ENCODE measurements around the gene MYO9A.

MYO9A gene

DNA sequence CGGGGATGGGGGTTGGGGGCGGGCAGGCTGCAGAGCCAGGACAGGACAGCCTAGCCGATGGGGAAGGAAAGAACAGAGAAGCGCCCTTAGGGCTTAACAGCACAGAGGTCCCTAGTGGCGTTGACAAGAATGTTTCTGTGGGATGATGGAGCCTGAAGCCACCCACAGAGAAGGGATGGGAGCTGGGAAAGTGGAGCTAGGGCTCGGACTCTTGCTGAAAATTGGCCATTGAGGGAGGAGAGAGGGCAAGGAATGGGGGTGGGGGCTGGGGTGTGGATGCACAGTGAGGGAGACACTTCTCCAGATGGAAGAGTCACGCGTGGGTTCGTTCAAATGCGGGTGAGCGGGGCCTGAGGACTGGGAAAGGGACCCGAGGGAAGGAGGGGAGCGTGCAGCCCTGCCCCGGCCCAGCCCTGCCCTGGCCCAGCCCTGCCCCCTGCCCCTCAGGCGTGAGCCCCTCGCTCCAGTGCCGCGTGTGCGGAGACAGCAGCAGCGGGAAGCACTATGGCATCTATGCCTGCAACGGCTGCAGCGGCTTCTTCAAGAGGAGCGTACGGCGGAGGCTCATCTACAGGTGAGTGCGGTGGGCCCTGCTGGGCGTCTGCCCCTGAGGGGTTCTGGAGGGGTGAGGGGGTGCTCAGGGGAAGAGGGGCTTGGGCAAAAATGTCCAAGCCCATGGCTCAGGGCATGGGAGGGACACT is 306.8 kb downstream of the MYO9A start:
- Histone ChIP-seq H3K36me3 (ENCODE audit: control insufficient read depth, low read depth, low read length) (no peaks in the 10 kb centered on the region), H3K27ac (ENCODE audit: low read length) (no peak overlapping the region), H3K27me3 (ENCODE audit: control insufficient read depth, insufficient read depth, low read length) (no peaks in the 10 kb centered on the region), H3K9ac (ENCODE audit: low read length) (no peak overlapping the region), H3K4me3 (ENCODE audit: low read length) (no peak overlapping the region), H3K4me1 (ENCODE audit: control insufficient read depth, low read depth, low read length) (peaks cover 22% of the 10 kb centered on the region), H3K9me3 (ENCODE audit: control insufficient read depth, low read depth, low read length) (no peaks in the 10 kb centered on the region)

GRCh38 chr15:71810256-71811035 is 307.5 kb downstream of the MYO9A start, which contains the start of gene NR2E3:
Gene NR2E3, plus strand, starts transcription at chr15:71810554. Its CDS starts 190 bp downstream, at chr15:71810744.
- Histone ChIP-seq H3K4me1 (ENCODE audit: control insufficient read depth, low read depth, low read length) (peaks cover 22% of the 10 kb centered on the region), H3K27ac (ENCODE audit: low read length) (no peak within 1 kb of the TSS)

DNA sequence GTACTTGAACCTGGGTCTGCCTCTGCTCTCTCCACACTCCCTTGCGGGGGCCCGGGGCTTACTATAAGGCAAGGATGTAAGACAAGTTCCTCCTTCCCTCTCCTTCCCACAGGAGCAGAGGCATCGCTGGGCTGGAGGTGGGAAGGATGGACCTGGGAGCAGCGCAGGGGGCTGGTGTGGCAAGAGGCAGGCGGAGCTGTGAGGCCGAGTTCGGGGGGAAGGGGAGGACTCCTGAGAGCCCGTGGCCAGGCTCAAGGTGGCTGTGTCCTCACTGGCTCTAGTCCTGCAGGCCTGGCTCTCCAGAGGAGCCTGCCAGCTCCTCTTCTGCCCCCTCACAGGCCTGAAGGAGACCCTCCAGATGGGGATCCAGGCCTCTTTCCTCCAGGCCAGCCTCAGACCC is 308.6 kb downstream of the MYO9A start:
- H3K27ac ChIP-seq (ENCODE audit: low read length), result no peak overlapping the region
- H3K9ac ChIP-seq (ENCODE audit: low read length), result no peak overlapping the region

More at GRCh38 chr15:71810256-71811035, 307.5 kb downstream of the MYO9A start, which contains the start of gene NR2E3:
- Histone ChIP-seq H3K36me3 (ENCODE audit: control insufficient read depth, low read depth, low read length) (no peaks in the 10 kb centered on the region), H3K27me3 (ENCODE audit: control insufficient read depth, insufficient read depth, low read length) (no peaks in the 10 kb centered on the region), H3K9me3 (ENCODE audit: control insufficient read depth, low read depth, low read length) (no peaks in the 10 kb centered on the region), H3K9ac (ENCODE audit: low read length) (no peak within 1 kb of the TSS), H3K4me3 (ENCODE audit: low read length) (no peak within 1 kb of the TSS)

GRCh38 chr15:71808311-71809020 is 309.5 kb downstream of the MYO9A start:
- Histone ChIP-seq H3K9me3 (ENCODE audit: control insufficient read depth, low read depth, low read length) (no peaks in the 10 kb centered on the region), H3K4me1 (ENCODE audit: control insufficient read depth, low read depth, low read length) (peaks cover 22% of the 10 kb centered on the region), H3K27ac (ENCODE audit: low read length) (no peak overlapping the region), H3K9ac (ENCODE audit: low read length) (no peak overlapping the region), H3K36me3 (ENCODE audit: control insufficient read depth, low read depth, low read length) (no peaks in the 10 kb centered on the region), H3K27me3 (ENCODE audit: control insufficient read depth, insufficient read depth, low read length) (no peaks in the 10 kb centered on the region), H3K4me3 (ENCODE audit: low read length) (no peak overlapping the region)

More for the DNA sequence above, 308.6 kb downstream of the MYO9A start:
- H3K27me3 ChIP-seq (ENCODE audit: control insufficient read depth, insufficient read depth, low read length), result no peaks in the 10 kb centered on the region
- no peak overlapping the region for H3K4me3 ChIP-seq (ENCODE audit: low read length)
- no peaks in the 10 kb centered on the region for H3K36me3 ChIP-seq (ENCODE audit: control insufficient read depth, low read depth, low read length)
- H3K4me1 ChIP-seq (ENCODE audit: control insufficient read depth, low read depth, low read length), result peaks cover 22% of the 10 kb centered on the region
- no peaks in the 10 kb centered on the region for H3K9me3 ChIP-seq (ENCODE audit: control insufficient read depth, low read depth, low read length)

GRCh38 chr15:71807691-71808091 is 310.3 kb downstream of the MYO9A start:
- Histone ChIP-seq H3K4me1 (ENCODE audit: control insufficient read depth, low read depth, low read length) (peaks cover 22% of the 10 kb centered on the region), H3K9me3 (ENCODE audit: control insufficient read depth, low read depth, low read length) (no peaks in the 10 kb centered on the region), H3K36me3 (ENCODE audit: control insufficient read depth, low read depth, low read length) (no peaks in the 10 kb centered on the region), H3K27me3 (ENCODE audit: control insufficient read depth, insufficient read depth, low read length) (no peaks in the 10 kb centered on the region), H3K27ac (ENCODE audit: low read length) (no peak overlapping the region), H3K4me3 (ENCODE audit: low read length) (peak overlapping the region; percentile 15), H3K9ac (ENCODE audit: low read length) (no peak overlapping the region)

DNA sequence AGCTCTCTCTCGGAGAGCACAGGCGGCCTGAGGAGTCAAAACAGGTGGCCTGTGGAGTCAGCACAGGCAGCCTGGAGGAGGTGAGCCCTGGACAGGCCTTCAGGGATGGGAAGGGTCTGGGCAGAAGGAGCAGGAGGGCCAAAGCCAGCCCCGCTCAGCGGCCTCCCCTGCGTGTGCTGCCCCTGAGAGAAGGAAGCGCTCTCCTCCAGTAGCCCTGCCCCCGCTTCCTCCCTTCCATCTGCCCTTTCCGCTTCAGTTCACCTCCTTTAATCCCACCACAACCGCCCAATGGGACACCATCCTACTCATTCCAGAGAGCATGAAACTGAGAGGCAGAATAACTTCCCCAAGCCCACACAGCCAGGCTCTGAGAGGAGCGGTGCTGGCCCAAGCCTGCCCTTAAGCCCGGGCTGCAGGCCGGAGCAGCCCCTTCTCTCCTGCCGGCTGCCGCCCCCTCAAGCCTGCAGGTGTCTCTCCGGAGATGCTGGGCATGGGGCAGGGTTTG is 310.8 kb downstream of the MYO9A start:
- H3K9me3 ChIP-seq (ENCODE audit: control insufficient read depth, low read depth, low read length), result no peaks in the 10 kb centered on the region
- H3K27ac ChIP-seq (ENCODE audit: low read length), result no peak overlapping the region
- H3K27me3 ChIP-seq (ENCODE audit: control insufficient read depth, insufficient read depth, low read length), result no peaks in the 10 kb centered on the region
- H3K4me1 ChIP-seq (ENCODE audit: control insufficient read depth, low read depth, low read length), result peaks cover 22% of the 10 kb centered on the region
- no peak overlapping the region for H3K9ac ChIP-seq (ENCODE audit: low read length)
- H3K36me3 ChIP-seq (ENCODE audit: control insufficient read depth, low read depth, low read length), result no peaks in the 10 kb centered on the region
- H3K4me3 ChIP-seq (ENCODE audit: low read length), result peak overlapping the region; percentile 15

DNA sequence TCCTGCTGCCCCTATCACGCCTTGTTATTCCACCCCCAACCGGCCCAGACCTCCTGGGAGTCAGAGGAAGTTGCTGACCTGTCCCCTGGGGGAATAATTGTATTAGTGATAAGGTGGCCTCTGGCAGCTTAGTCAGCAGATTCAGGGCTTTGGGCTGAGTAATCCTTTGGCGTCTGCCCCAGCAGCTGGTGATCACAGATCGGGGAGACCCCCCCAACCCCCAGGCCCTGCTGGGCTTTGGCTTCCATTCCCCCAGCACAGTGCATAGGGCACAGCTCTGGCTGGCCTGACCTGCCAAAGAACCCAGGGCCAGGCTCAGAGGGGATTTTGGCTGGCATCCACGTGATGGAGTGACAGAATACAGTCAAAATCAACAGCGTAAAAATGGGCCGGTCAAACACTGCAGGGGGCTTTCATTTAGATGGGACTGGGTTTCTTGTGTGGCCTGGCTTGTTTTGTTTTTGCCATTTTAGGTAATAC is 311.5 kb downstream of the MYO9A start:
- H3K9ac ChIP-seq (ENCODE audit: low read length), result no peak overlapping the region
- peak overlapping the region; percentile 15 for H3K4me3 ChIP-seq (ENCODE audit: low read length)
- H3K27me3 ChIP-seq (ENCODE audit: control insufficient read depth, insufficient read depth, low read length), result no peaks in the 10 kb centered on the region

GRCh38 chr15:71804695-71805470 is 313.1 kb downstream of the MYO9A start:
- no peaks in the 10 kb centered on the region for H3K27me3 ChIP-seq (ENCODE audit: control insufficient read depth, insufficient read depth, low read length)
- no peak overlapping the region for H3K9ac ChIP-seq (ENCODE audit: low read length)
- no peak overlapping the region for H3K4me3 ChIP-seq (ENCODE audit: low read length)
- no peak overlapping the region for H3K27ac ChIP-seq (ENCODE audit: low read length)
- no peaks in the 10 kb centered on the region for H3K9me3 ChIP-seq (ENCODE audit: control insufficient read depth, low read depth, low read length)
- peaks cover 22% of the 10 kb centered on the region for H3K4me1 ChIP-seq (ENCODE audit: control insufficient read depth, low read depth, low read length)
- H3K36me3 ChIP-seq (ENCODE audit: control insufficient read depth, low read depth, low read length), result no peaks in the 10 kb centered on the region

More for the DNA sequence above, 311.5 kb downstream of the MYO9A start:
- Histone ChIP-seq H3K27ac (ENCODE audit: low read length) (no peak overlapping the region), H3K9me3 (ENCODE audit: control insufficient read depth, low read depth, low read length) (no peaks in the 10 kb centered on the region), H3K36me3 (ENCODE audit: control insufficient read depth, low read depth, low read length) (no peaks in the 10 kb centered on the region), H3K4me1 (ENCODE audit: control insufficient read depth, low read depth, low read length) (peaks cover 22% of the 10 kb centered on the region)

DNA sequence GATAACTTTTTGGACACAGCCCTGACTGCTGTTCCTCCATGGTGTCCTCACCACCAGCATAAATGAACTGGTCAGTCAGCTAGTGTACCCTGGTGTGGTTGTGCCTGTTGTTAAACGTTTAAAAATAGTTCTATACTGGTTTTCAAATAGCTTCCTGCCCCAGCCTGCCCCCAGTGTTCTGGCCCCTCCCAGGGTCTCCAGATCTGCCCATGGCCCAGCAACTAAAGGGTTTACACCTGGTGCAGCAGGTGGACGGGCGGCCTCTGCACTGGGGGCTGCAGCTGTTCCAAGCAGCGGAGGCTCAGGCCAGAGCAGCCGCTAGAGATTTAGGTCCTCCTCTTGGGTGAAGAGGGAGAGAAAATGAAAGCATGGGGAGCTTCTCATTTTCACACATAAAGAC is 313.7 kb downstream of the MYO9A start:
- Histone ChIP-seq H3K27ac (ENCODE audit: low read length) (no peak overlapping the region), H3K27me3 (ENCODE audit: control insufficient read depth, insufficient read depth, low read length) (no peaks in the 10 kb centered on the region), H3K36me3 (ENCODE audit: control insufficient read depth, low read depth, low read length) (no peaks in the 10 kb centered on the region), H3K9ac (ENCODE audit: low read length) (no peak overlapping the region), H3K9me3 (ENCODE audit: control insufficient read depth, low read depth, low read length) (no peaks in the 10 kb centered on the region), H3K4me1 (ENCODE audit: control insufficient read depth, low read depth, low read length) (peaks cover 22% of the 10 kb centered on the region), H3K4me3 (ENCODE audit: low read length) (no peak overlapping the region)

- Histone ChIP-seq H3K4me1 (ENCODE audit: control insufficient read depth, low read depth, low read length) (peaks cover 16% of the 10 kb centered on the region), H3K9ac (ENCODE audit: low read length) (no peak overlapping the region), H3K27me3 (ENCODE audit: control insufficient read depth, insufficient read depth, low read length) (no peaks in the 10 kb centered on the region), H3K9me3 (ENCODE audit: control insufficient read depth, low read depth, low read length) (no peaks in the 10 kb centered on the region), H3K4me3 (ENCODE audit: low read length) (no peak overlapping the region), H3K36me3 (ENCODE audit: control insufficient read depth, low read depth, low read length) (no peaks in the 10 kb centered on the region), H3K27ac (ENCODE audit: low read length) (no peak overlapping the region)
Measured at GRCh38 chr15:71802770-71803169, 315.2 kb downstream of the MYO9A start.
